ENCODE data around the gene DMRTC1B.
"Not testable (repeated sequence)": the region's sequence is repeated elsewhere in the genome, so short reads cannot be mapped to it uniquely, and the experiment has no call there.

DMRTC1B gene

GRCh38 chrX:72776653-72777466 is at the start of gene DMRTC1B:
TSS of gene DMRTC1B (plus strand) at chrX:72776890. CDS start at chrX:72845136, 68,246 bp downstream.
- not testable (repeated sequence) for DNase-seq

- DNase-seq, result no peak
These were observed 48.8 kb upstream of the DMRTC1B start for GRCh38 chrX:72727846-72728245.

- DNase-seq, result not testable (repeated sequence)
These were observed 43.1 kb upstream of the DMRTC1B start for GRCh38 chrX:72733636-72734035.

DNA sequence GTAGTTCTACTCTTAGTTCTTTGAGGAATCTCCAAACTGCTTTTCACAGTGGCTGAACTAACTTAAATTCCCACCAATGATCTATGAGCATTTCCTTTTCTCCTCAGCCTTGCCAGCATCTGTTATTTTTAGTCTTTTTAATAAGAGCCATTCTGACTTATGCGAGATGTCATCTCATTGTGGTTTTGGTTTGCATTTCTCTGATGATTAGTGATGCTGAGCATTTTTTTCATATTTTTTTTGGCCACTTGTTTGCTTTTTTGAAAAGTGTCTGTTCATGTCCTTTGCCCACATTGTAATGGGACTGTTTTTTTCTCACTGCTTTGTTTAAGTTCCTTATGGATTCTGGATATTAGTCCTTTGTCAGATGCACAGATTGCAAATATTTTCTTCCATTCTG is 41.1 kb upstream of the DMRTC1B start:
- DNase-seq, result no peak

DNA sequence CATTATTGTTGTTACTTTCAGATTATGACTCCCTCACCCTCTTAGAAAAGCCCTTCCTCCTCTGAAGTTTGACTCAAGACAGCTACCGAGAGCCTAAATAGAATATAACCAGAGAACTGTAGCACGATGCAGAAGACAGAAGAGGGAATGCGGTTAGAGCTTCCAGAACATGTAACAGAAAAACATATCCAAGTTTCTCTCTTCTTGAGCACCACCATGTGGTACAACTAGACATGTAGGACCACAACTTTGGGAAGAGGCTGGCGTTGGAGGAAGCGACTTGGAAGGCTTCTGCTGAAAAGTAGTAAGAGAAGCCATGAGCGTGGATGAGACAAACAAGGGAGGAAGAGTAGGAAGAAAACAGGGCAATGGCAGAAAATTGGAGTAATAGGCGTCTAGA is 31.1 kb upstream of the DMRTC1B start:
- DNase-seq, result not testable (repeated sequence)

DNA sequence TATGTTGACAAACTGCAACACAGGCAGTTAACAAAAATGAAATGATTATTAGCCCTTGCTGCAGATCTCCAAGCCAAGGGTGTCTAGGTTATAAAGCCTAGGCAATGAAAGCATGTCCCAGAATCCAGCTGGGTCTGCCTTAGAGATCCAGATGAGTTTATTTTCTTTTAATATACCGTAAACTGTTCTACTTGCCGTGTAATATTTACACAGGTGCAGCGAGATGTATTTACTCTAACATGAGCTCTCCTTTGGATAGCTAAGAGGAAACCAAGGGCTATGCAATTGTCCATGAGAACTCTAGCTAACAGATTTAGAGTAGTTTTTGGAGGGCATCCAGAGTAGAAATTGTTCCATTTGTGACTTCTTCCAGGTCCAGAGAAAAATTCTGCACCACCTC is 28.1 kb upstream of the DMRTC1B start:
- not testable (repeated sequence) for DNase-seq

GRCh38 chrX:72760454-72760853 is 16.2 kb upstream of the DMRTC1B start:
- not testable (repeated sequence) for DNase-seq

GRCh38 chrX:72777467-72777790 is 739 bp downstream of the DMRTC1B start:
- DNase-seq, result not testable (repeated sequence)

GRCh38 chrX:72778146-72778545 is 1.5 kb downstream of the DMRTC1B start:
- not testable (repeated sequence) for DNase-seq

DNA sequence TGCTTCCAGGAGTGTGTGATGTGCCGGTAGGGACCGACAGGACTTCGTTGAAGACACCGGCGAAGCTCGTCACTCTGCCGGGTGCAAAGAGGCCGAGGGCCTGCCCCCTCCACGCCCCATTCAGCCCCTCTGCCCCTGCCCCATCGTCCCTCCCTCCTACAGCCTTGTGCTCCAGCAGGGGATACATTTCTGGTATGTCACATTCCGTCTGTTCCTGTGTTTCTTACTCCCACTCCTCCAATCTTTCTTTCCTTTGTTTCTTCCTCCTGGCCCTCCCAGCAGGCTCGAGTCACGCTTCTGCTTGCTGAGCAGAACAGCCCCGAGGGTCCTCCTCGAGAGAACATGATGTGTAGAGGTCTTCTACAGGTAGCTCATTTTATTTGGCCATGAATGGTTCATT is 5.9 kb downstream of the DMRTC1B start, which contains the start of gene FAM236B:
Gene FAM236B, minus strand, starts transcription at position 101 of the 400 bp plus-strand sequence. Its CDS starts 100 bp downstream, at position 1.
- not testable (repeated sequence) for DNase-seq

GRCh38 chrX:72783365-72783936 is 6.8 kb downstream of the DMRTC1B start:
- DNase-seq, result not testable (repeated sequence)

DNA sequence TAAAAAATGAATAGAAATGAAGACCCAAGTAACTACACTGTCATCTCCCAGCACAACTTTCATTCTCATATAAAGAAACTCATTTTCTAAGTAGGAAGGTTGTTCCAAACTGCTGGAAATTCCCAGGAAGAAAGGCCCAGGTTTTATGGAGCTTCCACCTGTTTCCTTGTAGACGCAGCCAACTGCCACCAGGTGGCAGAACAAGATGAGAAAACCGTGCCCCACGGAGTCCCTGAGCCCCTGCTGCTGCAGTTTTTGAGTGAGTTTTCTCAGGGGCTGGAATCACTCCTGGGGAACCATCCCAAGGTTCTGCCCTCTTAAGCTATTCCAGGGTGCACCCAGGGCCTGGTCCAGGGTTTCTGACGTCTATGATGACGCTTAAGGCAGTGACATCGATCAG is 7.3 kb downstream of the DMRTC1B start:
- DNase-seq, result not testable (repeated sequence)

GRCh38 chrX:72788142-72788541 is 11.5 kb downstream of the DMRTC1B start:
- not testable (repeated sequence) for DNase-seq

- DNase-seq, result not testable (repeated sequence)
These were observed 13.7 kb downstream of the DMRTC1B start for GRCh38 chrX:72790390-72790789.

GRCh38 chrX:72808110-72808509 is 31.4 kb downstream of the DMRTC1B start, which contains the start of gene FAM236D:
TSS of gene FAM236D (minus strand) at chrX:72808210. CDS start at chrX:72808110, 100 bp downstream.
- DNase-seq, result not testable (repeated sequence)

DNA sequence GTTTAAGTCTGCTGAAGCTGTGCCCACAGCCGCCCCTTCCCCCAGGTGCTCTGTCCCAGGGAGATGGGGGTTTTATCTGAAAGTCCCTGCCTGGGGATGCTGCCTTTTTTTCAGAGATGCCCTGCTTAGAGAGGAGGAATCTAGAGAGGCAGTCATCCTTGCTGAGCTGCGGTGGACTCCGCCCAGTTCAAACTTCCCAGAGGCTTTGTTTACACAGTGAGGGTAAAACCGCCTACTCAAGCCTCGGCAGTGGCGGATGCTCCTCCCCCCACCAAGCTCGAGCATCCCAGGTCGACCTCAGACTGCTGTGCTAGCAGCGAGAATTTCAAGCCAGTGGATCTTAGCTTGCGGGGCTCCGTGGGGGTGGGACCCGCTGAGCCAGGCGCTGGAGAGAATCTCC is 54.0 kb downstream of the DMRTC1B start:
- DNase-seq, result not testable (repeated sequence)

DNA sequence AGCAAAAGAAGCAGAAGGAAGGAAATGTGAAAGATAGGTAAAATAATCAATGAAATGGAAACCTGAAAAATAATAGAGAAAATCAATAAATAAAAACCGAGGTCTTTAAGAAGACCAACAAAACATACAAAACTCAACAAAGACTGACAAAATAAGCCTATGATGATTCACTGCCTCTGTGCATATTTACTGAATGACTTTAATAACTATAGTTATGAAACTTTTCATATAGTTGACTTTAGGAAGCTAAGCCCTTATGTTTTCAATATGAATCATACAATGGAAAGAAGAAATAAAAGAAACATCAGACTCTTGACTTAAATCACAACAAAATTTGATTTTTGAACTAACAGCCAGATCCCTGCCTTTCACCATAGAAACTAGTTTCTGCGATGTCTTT is 60.8 kb downstream of the DMRTC1B start:
- DNase-seq, result not testable (repeated sequence)

DNA sequence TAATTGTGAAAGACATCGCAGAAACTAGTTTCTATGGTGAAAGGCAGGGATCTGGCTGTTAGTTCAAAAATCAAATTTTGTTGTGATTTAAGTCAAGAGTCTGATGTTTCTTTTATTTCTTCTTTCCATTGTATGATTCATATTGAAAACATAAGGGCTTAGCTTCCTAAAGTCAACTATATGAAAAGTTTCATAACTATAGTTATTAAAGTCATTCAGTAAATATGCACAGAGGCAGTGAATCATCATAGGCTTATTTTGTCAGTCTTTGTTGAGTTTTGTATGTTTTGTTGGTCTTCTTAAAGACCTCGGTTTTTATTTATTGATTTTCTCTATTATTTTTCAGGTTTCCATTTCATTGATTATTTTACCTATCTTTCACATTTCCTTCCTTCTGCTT is 106.2 kb downstream of the DMRTC1B start:
- not testable (repeated sequence) for DNase-seq

DNA sequence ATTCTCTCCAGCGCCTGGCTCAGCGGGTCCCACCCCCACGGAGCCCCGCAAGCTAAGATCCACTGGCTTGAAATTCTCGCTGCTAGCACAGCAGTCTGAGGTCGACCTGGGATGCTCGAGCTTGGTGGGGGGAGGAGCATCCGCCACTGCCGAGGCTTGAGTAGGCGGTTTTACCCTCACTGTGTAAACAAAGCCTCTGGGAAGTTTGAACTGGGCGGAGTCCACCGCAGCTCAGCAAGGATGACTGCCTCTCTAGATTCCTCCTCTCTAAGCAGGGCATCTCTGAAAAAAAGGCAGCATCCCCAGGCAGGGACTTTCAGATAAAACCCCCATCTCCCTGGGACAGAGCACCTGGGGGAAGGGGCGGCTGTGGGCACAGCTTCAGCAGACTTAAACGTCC is 113.0 kb downstream of the DMRTC1B start:
- DNase-seq, result not testable (repeated sequence)
